Measurements from ENCODE around the gene PLD4. TPM values are rescaled to one million over a fixed set of nuclear protein-coding genes. Genes with fewer than 3 reads are reported as not detected.
A peak's percentile ranks its signal among the peaks of the same experiment; 100 is the strongest.

Gene PLD4
- total and polyA plus RNA-seq, 2 of the 8 experiments (the other 6 are each of a cell fraction or from before 2014, with no cell fraction given), result 0.05 TPM; not detected in 1

DNA sequence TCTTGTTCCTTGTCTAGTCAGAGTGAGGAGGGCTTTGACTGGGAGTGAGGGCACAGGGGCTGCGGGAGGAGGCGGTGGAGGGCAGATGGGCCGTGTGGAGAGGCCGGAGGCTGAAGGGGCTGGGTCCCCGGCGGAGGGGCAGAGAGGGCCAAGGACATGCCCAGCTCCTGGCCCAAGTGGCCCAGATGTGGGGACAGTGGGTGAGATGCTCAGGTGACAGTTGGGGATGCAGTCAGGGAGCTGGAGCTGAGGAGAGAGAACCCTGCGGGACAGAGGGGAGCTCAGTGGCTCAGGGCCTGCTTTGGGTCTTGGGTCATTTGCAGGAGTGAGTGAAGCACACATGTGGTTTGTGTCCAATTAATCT is 26.5 kb upstream of the PLD4 start:
- no peaks in the 10 kb centered on the region for H3K9me3 ChIP-seq (ENCODE audit: insufficient read depth in 2 of 2, low read depth in 1 of 2, low read length in 1 of 2)
- no peak overlapping the region for H2BK15ac ChIP-seq (ENCODE audit: low read length)
- no peak for FAIRE-seq
- no peak overlapping the region for H3K23ac ChIP-seq (ENCODE audit: insufficient read length)
- DNase-seq (ENCODE audit: low read depth in 1 of 2, low spot score in 2 of 2), result no peak
- no peak overlapping the region for H3K4me2 ChIP-seq (ENCODE audit: insufficient read depth in 1 of 2, low read depth in 2 of 2, low read length in 2 of 2)
- no peak overlapping the region for H3K14ac ChIP-seq (ENCODE audit: insufficient read length)
- no peaks in the 10 kb centered on the region for H3K79me2 ChIP-seq (ENCODE audit: control insufficient read depth in 1 of 2, insufficient read depth in 2 of 2, low read length in 2 of 2)
- H2AK5ac ChIP-seq (ENCODE audit: low read depth, low read length), result no peak overlapping the region
- H2BK20ac ChIP-seq (ENCODE audit: low read length), result no peak overlapping the region
- no peak overlapping the region for H2BK120ac ChIP-seq (replicated peaks; ENCODE audit: low read depth, low read length)
- H3K23me2 ChIP-seq (ENCODE audit: low read depth, low read length), result no peaks in the 10 kb centered on the region
- no peak overlapping the region for H3K27ac ChIP-seq (ENCODE audit: low read depth, low read length)
- no peak overlapping the region for H4K91ac ChIP-seq (replicated peaks; ENCODE audit: insufficient read length, low read length)
- H3K79me1 ChIP-seq (ENCODE audit: low read depth, low read length), result no peaks in the 10 kb centered on the region
- ChIA-PET POLR2A (ENCODE audit: partially characterized antibody) (no interaction called here), CTCF (ENCODE audit: partially characterized antibody) (interaction anchor here (1.1 to 2.2 kb wide), 9 partner anchors 13 to 192 kb away, joined by 3 to 8 read pairs (median 3); no protein-coding TSS in a partner anchor)
- H3K56ac ChIP-seq (replicated peaks; ENCODE audit: insufficient read length, low read depth, low read length), result no peak overlapping the region
- TF ChIP-seq RBBP5 (IDR thresholded peaks at IDR 0.05; ENCODE audit: borderline replicate concordance, low read depth, low read length), result no peak
- TF ChIP-seq KDM5A (IDR thresholded peaks at IDR 0.05; ENCODE audit: low read length), result no peak
- TF ChIP-seq NANOG (IDR thresholded peaks at IDR 0.05; ENCODE audit: insufficient read depth, low read depth, low read length, poor library complexity, severe bottlenecking), result no peak
- no peak for TF ChIP-seq TAF1 (IDR thresholded peaks at IDR 0.05; ENCODE audit: low read depth, low read length)
- TF ChIP-seq, protein P1, sequence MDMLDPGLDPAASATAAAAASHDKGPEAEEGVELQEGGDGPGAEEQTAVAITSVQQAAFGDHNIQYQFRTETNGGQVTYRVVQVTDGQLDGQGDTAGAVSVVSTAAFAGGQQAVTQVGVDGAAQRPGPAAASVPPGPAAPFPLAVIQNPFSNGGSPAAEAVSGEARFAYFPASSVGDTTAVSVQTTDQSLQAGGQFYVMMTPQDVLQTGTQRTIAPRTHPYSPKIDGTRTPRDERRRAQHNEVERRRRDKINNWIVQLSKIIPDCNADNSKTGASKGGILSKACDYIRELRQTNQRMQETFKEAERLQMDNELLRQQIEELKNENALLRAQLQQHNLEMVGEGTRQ (IDR thresholded peaks at IDR 0.05; ENCODE audit: low read length), result no peak
- H3K27me3 ChIP-seq (replicated peaks in 1 of 4; ENCODE audit: control insufficient read depth in 3 of 4, extremely low read depth in 1 of 4, insufficient read depth in 3 of 4, low read length in 3 of 4), result no peaks in the 10 kb centered on the region
- no peak overlapping the region for H3K9ac ChIP-seq (replicated peaks in 1 of 4; ENCODE audit: extremely low read depth in 1 of 4, low read depth in 3 of 4, low read length in 3 of 4)
- 88% methylated on average over 7 of the region's 7 CpGs; no CpG with 5 or more reads in 1 of the 2 experiments for WGBS, 2 experiments (ENCODE audit: extremely low coverage in 1 of 2, insufficient coverage in 1 of 2, insufficient read length in 1 of 2, insufficient replicate concordance in 2 of 2, low coverage in 1 of 2, low lambda C conversion rate in 2 of 2, missing lambda C conversion rate in 1 of 2)
- no peak overlapping the region for H3K4ac ChIP-seq (replicated peaks; ENCODE audit: insufficient read length, low read depth, low read length)
- no peak overlapping the region for H4K5ac ChIP-seq (ENCODE audit: insufficient read length, low read depth, low read length)
- peaks cover 0 to 3% (median 0%) of the 10 kb centered on the region in 4 experiments; a peak in 1 of 7 replicates for H3K4me1 ChIP-seq (replicated peaks in 1 of 4; ENCODE audit: control insufficient read depth in 3 of 4, insufficient read depth in 4 of 4, low read length in 3 of 4)
- H3K36me3 ChIP-seq (ENCODE audit: control insufficient read depth in 2 of 4, insufficient read depth in 4 of 4, low read length in 3 of 4), result no peaks in the 10 kb centered on the region; a peak in 1 of 8 replicates
- no peak overlapping the region for H2BK12ac ChIP-seq (ENCODE audit: low read depth, low read length)
- no peak overlapping the region for H3K4me3 ChIP-seq (ENCODE audit: extremely low read depth in 1 of 4, insufficient read depth in 2 of 4, low read depth in 3 of 4, low read length in 4 of 4)
- no peak overlapping the region for H2AFZ ChIP-seq (ENCODE audit: low read length)
- no peak overlapping the region for H2BK5ac ChIP-seq (ENCODE audit: low read depth, low read length)
- no peak overlapping the region for H3K18ac ChIP-seq (ENCODE audit: extremely low read depth, low read length)
- H4K8ac ChIP-seq (ENCODE audit: extremely low read depth, insufficient read depth, low read length), result peak overlapping the region; percentile 35; the same call in 1 of the 2 replicates
- H4K20me1 ChIP-seq (replicated peaks in 1 of 2; ENCODE audit: control insufficient read depth in 1 of 2, insufficient read depth in 2 of 2, low read length in 2 of 2), result peaks cover 0 to 1% of the 10 kb centered on the region in 2 experiments

Data from H1 (cell line).